Central memory CD8-positive, alpha-beta T cell (primary cell): Measurements from ENCODE around the gene WFDC1.
"Not testable (repeated sequence)": the region's sequence is repeated elsewhere in the genome, so short reads cannot be mapped to it uniquely, and the experiment has no call there.

Experiments used
- ATAC-seq: fragments of 150-1000 bp; cut with Tn5 transposase; replicated peaks from 2 replicates; pipeline ENCODE4 v1.10.0; 2022; ENCODE audit warnings: mild to moderate bottlenecking, moderate FRiP score, moderate number of reproducible peaks; ENCODE audit not compliant: poor library complexity, severe bottlenecking; ENCODE audit errors: extremely low read depth
- DNase-seq, 2 donors: peaks; one replicate each; pipeline ENCODE4 v3.0.0; 2021; ENCODE audit warnings: low spot score in 2 of 2
- H3K27ac Mint-ChIP-seq: one replicate; pipeline ENCODE4 v1.8.0; 2022; ENCODE audit warnings: low read depth, mild to moderate bottlenecking, moderate library complexity, mixed read lengths
- H3K27me3 Mint-ChIP-seq: one replicate; pipeline ENCODE4 v1.8.0; 2022; ENCODE audit warnings: mixed read lengths
- H3K36me3 Mint-ChIP-seq: one replicate; pipeline ENCODE4 v1.8.0; 2022; ENCODE audit warnings: mild to moderate bottlenecking, moderate library complexity, mixed read lengths; ENCODE audit not compliant: insufficient read depth
- H3K4me1 Mint-ChIP-seq: one replicate; pipeline ENCODE4 v1.8.0; 2022; ENCODE audit warnings: mixed read lengths
- H3K4me3 Mint-ChIP-seq: one replicate; pipeline ENCODE4 v1.8.0; 2022; ENCODE audit warnings: mild to moderate bottlenecking, moderate library complexity, mixed read lengths
- H3K9me3 Mint-ChIP-seq: one replicate; pipeline ENCODE4 v1.8.0; 2022; ENCODE audit warnings: mixed read lengths

Gene WFDC1

DNA sequence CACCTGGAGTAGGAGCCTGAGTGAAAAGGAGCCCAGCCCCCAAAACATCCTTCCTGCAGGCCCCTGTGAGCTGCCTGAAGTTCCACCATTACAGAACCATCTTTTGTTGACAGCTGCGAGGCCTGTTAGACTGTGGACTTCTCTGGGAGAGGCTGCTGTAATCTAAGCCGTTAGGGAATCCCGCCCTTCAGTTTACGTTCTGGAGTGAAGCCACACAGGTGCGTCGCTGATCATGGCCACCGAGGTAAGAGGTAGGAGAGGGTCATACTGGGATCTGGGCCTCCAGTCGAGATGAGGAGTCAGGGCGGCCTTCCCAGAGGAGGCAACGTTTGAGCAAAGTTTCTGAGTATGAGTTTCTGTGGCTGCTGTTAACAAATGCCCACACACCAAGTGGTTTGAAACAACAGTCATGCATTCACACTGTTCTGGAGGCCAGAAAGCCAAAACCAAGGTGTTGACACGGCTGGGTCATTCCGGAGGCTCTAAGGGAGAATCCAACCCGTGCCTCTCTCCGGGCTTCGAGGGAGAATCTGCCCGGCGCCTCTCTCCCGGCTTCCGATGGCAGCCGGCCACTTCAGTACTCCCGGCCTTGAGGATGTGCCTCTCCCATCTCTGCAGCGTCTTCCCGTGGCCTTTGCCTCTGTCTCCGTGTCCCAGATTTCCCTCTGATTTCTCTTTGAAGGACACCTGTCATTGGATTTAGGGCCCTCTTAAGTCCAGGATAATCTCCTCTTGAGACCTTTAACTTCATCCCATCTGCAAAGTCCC, 47.0 kb downstream of the WFDC1 start:
- Mint-ChIP-seq H3K27ac (no peak overlapping the region), H3K9me3 (peaks cover 7% of the 10 kb centered on the region), H3K36me3 (no peaks in the 10 kb centered on the region), H3K4me3 (no peak overlapping the region), H3K27me3 (peaks cover 40% of the 10 kb centered on the region), H3K4me1 (no peaks in the 10 kb centered on the region)
- ATAC-seq (no peak), DNase-seq (no peak)

DNA sequence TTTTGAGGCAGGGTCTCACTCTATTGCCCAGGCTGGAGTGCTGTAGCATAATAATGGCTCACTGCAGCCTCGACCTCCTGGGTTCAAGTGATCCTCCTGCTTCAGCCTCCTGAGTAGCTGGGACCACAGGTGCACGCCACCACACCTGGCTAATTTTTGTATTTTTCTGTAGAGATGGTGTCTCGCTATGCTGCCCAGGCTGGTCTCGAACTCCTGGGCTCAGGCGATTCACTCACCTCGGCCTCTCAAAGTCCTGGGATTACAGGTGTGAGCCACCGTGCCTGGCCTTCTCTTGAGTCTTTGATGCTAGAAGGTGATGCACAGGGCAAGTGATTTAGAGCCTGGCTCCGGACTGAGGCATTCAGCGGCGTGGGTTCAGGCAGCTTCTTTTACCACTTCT, 49.1 kb downstream of the WFDC1 start:
- H3K4me1 Mint-ChIP-seq, H3K9me3 Mint-ChIP-seq, H3K27ac Mint-ChIP-seq, H3K36me3 Mint-ChIP-seq, ATAC-seq, DNase-seq, H3K4me3 Mint-ChIP-seq: not testable (repeated sequence)
- H3K27me3 Mint-ChIP-seq = peaks cover 48% of the 10 kb centered on the region

DNA sequence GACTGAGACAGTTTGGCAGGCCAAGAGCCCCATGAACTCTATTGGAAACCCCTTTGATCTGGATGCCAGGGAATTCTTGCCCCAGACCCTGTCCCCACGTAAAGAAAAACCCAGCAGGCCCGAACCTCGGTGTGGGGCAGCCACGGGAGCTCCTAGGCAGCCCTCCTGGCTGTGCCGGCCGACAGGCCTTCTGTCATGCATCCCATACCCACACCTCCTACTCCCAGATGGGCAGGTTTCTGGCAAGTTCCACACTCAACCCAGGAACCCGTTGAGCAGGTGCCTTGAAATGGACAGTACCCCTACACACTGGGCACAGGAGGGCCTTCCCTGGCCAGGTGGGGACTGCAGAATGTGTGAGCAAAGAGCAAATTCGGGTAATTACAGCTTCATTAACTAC, 50.1 kb downstream of the WFDC1 start:
- no peak overlapping the region for H3K27ac Mint-ChIP-seq
- no peak for ATAC-seq

DNA sequence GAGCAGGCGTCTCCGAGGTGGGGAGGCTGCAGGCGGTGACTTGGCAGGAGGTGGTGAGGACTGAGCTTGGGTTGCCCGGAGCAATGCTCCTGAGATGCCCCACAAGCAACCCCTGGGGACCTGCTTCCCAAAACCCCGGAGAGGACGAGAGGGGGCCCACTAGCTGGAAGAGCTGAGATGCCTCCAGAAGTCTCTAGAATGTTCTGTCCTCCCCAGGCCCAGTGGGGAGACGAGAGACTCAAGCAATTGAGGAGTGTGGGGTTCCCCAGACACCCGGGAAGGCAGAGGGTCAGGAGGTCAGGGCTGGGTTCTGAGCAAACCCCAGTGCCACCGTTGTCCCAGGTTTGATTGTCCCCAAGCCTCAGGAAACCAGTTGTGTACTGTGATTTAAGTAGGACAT, 52.5 kb downstream of the WFDC1 start:
- DNase-seq = no peak
- Mint-ChIP-seq H3K27me3 (peaks cover 58% of the 10 kb centered on the region), H3K4me3 (no peak overlapping the region)

More for the DNA sequence above, 50.1 kb downstream of the WFDC1 start:
- Mint-ChIP-seq H3K27me3 (peaks cover 49% of the 10 kb centered on the region), H3K4me3 (no peak overlapping the region), H3K9me3 (no peaks in the 10 kb centered on the region), H3K4me1 (no peaks in the 10 kb centered on the region), H3K36me3 (no peaks in the 10 kb centered on the region)
- no peak for DNase-seq

DNA sequence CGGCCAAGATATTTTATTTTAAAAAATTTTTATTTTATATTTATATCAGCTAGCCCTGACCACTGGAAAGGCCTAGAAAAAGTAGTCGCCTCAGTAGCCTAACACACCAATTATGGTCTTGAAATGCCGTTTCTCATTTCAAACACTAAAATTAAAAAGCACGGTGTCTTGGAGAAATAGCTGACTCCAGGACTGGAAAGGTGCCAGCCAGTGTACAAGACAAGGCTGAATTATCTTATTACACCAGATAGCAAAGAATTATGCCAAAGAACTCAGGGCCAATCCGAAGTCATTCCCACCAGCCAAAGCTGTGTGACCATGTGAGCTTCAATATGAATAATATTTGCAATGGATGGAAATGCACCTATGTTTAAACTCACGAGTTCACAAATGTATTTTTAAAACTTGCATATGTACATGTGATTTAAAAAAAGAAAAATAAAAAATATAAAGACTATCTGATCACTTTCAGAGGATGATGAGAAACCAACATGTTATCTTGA, 53.8 kb downstream of the WFDC1 start:
- Mint-ChIP-seq H3K27me3 (peaks cover 60% of the 10 kb centered on the region), H3K9me3 (no peaks in the 10 kb centered on the region), H3K4me3 (no peak overlapping the region), H3K4me1 (no peaks in the 10 kb centered on the region), H3K36me3 (no peaks in the 10 kb centered on the region), H3K27ac (no peak overlapping the region)
- no peak for ATAC-seq
- DNase-seq = no peak

More for the DNA sequence above, 52.5 kb downstream of the WFDC1 start:
- no peak for ATAC-seq
- Mint-ChIP-seq H3K4me1 (no peaks in the 10 kb centered on the region), H3K27ac (no peak overlapping the region), H3K9me3 (no peaks in the 10 kb centered on the region), H3K36me3 (no peaks in the 10 kb centered on the region)

DNA sequence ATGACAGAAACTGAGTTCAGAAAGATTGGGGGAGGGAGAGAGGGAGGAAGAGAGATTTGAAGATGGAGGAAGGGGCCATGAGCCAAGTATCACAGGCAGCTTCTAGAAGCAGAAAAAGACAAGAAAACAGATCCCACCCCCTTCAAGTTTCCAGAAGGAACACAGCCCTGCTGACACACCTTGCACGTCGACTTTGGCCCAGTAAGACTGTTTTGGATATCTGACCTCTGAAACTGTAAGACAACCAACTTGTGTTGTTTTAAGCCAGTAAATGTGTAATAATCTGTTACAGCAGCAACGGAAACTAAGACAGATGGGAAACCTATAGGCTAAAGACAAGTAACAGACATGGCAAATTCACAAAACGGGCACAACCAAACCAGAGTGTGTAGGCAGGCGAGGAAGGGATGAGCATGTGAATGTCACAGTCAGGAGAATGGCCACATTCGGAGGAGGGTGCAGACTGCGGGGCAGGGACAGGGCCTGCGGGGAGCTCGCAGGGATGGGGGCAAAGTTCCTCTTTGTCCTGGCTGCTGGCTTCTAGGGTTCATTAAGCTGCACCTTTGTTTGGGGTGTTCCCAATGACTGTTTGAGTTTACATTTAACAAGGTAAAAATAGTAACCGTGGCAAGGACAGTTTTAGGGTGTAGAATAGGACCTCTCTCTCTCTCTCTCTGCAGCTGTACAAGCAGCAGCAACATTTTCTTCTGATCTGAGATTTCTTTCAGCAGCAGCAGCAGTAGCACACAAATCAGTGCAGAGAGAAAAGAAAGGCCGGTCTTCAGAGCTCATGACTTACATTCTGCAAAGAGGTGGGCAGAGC, 55.4 kb downstream of the WFDC1 start:
- no peaks in the 10 kb centered on the region for H3K9me3 Mint-ChIP-seq
- H3K27me3 Mint-ChIP-seq = peaks cover 56% of the 10 kb centered on the region
- DNase-seq = no peak
- no peaks in the 10 kb centered on the region for H3K4me1 Mint-ChIP-seq
- H3K27ac Mint-ChIP-seq = no peak overlapping the region
- H3K4me3 Mint-ChIP-seq = no peak overlapping the region
- no peak for ATAC-seq
- no peaks in the 10 kb centered on the region for H3K36me3 Mint-ChIP-seq

DNA sequence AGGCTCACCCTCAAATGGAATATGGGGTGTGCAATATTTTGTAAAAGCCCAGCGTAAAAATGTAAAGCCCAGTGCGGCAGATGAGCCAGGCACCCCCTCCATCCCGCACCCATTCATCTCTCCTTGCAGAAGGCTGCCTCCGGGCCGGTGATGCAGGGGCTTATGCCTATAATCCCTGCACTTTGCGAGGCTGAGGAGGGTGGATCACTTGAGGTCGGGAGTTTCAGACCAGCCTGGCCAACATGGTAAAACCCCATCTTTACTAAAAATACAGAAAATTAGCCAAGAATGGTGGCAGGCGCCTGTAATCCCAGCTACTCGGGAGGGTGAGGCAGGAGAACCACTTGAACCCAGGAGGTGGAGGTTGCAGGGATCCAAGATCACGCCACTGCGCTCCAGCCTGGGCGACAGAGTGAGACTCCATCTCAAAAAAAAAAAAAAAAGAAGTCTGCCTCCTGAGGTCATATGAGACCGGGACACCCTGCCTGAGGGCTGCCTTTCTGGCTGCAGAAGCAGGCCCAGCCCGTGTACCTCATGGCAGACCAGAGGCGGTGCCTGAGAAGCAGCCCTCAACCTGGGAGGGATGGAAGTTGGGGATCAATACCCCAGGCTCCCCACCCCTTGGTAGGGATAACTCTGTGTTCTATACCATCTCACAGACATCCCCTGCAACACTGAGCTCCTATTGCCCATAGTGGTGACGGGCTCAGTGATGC, 56.2 kb downstream of the WFDC1 start:
- no peaks in the 10 kb centered on the region for H3K4me1 Mint-ChIP-seq
- ATAC-seq (no peak), DNase-seq (no peak)
- no peaks in the 10 kb centered on the region for H3K36me3 Mint-ChIP-seq
- H3K27ac Mint-ChIP-seq = no peak overlapping the region
- H3K4me3 Mint-ChIP-seq = no peak overlapping the region
- H3K27me3 Mint-ChIP-seq = peaks cover 52% of the 10 kb centered on the region
- H3K9me3 Mint-ChIP-seq = no peaks in the 10 kb centered on the region

DNA sequence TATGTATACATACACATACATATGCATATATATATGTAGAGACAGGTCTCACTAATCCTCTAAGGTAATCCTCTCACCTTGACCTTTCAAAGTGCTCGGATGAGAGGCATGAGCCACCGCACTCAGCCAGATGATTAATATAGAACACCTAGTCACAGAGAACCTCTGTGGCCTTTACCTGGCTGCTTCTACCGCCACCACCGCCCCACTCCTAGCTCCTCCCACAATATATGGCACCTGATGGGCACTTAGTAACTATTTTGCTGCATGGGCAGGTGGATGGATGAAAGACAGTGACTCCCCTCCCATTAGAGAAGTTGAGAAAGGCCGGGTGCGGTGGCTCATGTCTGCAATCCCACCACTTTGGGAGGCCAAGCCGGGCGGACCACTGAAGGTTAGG, 57.0 kb downstream of the WFDC1 start:
- DNase-seq = no peak
- no peak for ATAC-seq
- Mint-ChIP-seq H3K9me3 (no peaks in the 10 kb centered on the region), H3K27me3 (peaks cover 48% of the 10 kb centered on the region), H3K36me3 (no peaks in the 10 kb centered on the region), H3K4me1 (no peaks in the 10 kb centered on the region), H3K4me3 (no peak overlapping the region), H3K27ac (no peak overlapping the region)

DNA sequence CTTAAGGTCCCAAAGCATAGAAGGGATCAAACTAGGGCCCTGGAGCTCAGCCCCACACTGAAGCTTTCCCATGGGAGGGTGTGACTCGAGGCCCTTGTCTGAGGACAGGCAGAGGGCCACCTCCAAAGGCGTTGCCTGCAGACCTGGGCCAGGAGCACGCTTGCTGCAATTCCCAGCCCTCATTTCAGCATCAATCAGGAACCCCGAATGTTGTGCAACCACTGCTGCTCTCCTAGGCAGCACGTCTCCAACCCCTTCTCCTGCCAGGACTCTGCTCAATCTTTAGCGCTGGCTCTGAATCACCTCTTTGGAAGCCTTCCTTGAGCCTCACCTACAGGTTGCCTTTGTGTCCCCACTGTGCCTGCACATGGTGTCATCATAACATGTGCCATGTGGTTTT, 59.6 kb downstream of the WFDC1 start:
- DNase-seq = no peak
- Mint-ChIP-seq H3K36me3 (no peaks in the 10 kb centered on the region), H3K27me3 (peaks cover 35% of the 10 kb centered on the region), H3K27ac (no peak overlapping the region), H3K4me1 (no peaks in the 10 kb centered on the region), H3K9me3 (no peaks in the 10 kb centered on the region), H3K4me3 (no peak overlapping the region)
- no peak for ATAC-seq

DNA sequence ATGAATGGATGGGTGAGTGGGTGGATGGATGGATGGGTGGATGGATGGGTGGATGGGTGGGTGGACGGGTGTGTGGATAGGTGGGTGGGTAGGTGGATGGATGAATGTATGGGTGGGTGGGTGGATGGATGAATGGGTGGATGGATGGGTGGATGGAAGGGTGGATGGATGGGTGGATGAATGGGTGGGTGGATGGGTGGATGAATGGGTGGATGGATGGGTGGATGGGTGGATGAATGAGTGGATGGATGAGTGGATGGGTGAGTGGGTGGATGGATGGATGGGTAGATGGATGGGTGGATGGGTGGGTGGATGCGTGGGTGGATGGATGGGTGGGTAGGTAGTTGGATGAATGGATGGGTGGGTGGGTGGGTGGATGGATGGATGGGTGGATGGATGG, 60.5 kb downstream of the WFDC1 start:
- DNase-seq (no peak), ATAC-seq (no peak)
- Mint-ChIP-seq H3K4me1 (no peaks in the 10 kb centered on the region), H3K4me3 (no peak overlapping the region), H3K27ac (no peak overlapping the region), H3K36me3 (no peaks in the 10 kb centered on the region), H3K27me3 (peaks cover 26% of the 10 kb centered on the region), H3K9me3 (no peaks in the 10 kb centered on the region)

DNA sequence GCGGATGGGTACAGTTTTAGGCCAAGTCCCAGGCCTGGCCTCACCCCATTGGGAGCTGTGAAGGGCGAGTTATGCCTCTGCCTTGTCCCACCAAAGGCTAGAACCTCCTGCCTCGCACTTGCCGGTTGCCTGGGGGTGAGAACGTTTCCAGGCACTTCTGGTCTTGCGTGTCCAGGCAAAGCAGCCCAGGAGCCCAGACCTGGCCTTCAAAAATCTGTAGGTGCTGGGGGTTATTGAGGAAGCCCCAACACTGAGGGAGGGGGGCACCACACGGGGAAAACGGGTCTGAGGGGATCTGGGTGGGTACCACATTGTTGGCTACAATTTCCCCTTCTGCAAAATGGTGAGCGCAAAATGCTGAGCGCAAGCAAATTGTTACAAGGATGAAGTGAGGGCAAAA, 61.5 kb downstream of the WFDC1 start:
- DNase-seq (no peak), ATAC-seq (no peak)
- Mint-ChIP-seq H3K27ac (no peak overlapping the region), H3K36me3 (no peaks in the 10 kb centered on the region), H3K4me3 (no peak overlapping the region), H3K9me3 (no peaks in the 10 kb centered on the region), H3K27me3 (peaks cover 23% of the 10 kb centered on the region), H3K4me1 (no peaks in the 10 kb centered on the region)

DNA sequence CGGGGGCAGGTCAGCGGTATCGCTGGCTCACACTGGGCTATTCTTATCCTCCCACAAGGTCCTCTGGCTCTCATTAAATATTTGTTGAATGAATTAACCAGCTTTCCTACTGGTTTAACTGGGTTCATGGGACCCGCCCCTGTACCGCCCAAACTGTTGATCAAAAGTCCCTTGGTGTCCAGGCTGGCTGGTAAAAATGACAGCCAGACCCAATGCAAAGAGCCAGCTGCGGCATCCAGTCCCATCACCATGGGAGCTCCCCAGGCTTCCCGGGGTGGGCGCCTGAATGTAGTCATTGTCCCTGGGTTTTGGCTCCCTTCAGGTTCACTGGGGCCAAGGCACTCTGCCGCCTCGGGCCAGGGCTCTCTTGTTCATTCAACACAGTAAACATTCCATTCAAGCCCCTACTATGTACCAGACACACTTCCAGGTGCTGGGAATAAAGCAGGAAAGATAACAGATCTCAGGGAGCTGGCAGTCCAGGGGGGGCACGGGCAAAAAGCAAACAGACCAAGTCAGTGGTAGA, 62.0 kb downstream of the WFDC1 start:
- H3K27ac Mint-ChIP-seq = no peak overlapping the region

More for the DNA sequence above, 62.0 kb downstream of the WFDC1 start:
- DNase-seq (no peak), ATAC-seq (no peak)
- Mint-ChIP-seq H3K9me3 (no peaks in the 10 kb centered on the region), H3K4me3 (no peak overlapping the region), H3K27me3 (peaks cover 21% of the 10 kb centered on the region), H3K4me1 (no peaks in the 10 kb centered on the region), H3K36me3 (no peaks in the 10 kb centered on the region)
